HG03432 (cell line): Measurements from ENCODE around the gene TNFAIP2.
A peak's percentile ranks its signal among the peaks of the same experiment; 100 is the strongest.

Experiments used
- ATAC-seq: cut with Tn5 transposase; IDR thresholded peaks from one replicate; pipeline ENCODE4 v1.9.1; 2021; ENCODE audit warnings: mild to moderate bottlenecking, moderate library complexity; ENCODE audit not compliant: unreplicated experiment

The TNFAIP2 gene

GRCh38 chr14:103122947-103123633 lies at the start of gene TNFAIP2:
TNFAIP2 (plus strand) TSS chr14:103123461; CDS start chr14:103126458, 2,997 bp downstream.
- ATAC-seq, result no peak

GRCh38 chr14:103073876-103074728 lies 49.2 kb upstream of the TNFAIP2 start:
- ATAC-seq, result no peak

- no peak for ATAC-seq
Observed at GRCh38 chr14:103074729-103075367, 48.4 kb upstream of the TNFAIP2 start.

GRCh38 chr14:103078420-103078749 lies 44.9 kb upstream of the TNFAIP2 start:
- peak; percentile 41 for ATAC-seq

- ATAC-seq, result no peak
Observed at GRCh38 chr14:103078860-103079587, 44.2 kb upstream of the TNFAIP2 start.

- no peak for ATAC-seq
Observed at GRCh38 chr14:103081951-103082350, 41.3 kb upstream of the TNFAIP2 start.

- no peak for ATAC-seq
Observed at GRCh38 chr14:103084021-103084919, 39.0 kb upstream of the TNFAIP2 start, which contains the start of gene LBHD2. LBHD2 (plus strand) TSS chr14:103084210; CDS start chr14:103086013, 1,803 bp downstream.

- ATAC-seq, result no peak
Observed at GRCh38 chr14:103085106-103086091, 37.9 kb upstream of the TNFAIP2 start.

- ATAC-seq, result no peak
Observed at GRCh38 chr14:103086771-103087342, 36.4 kb upstream of the TNFAIP2 start.

GRCh38 chr14:103087343-103087835 lies 35.9 kb upstream of the TNFAIP2 start:
- ATAC-seq, result no peak

GRCh38 chr14:103088921-103089320 lies 34.3 kb upstream of the TNFAIP2 start:
- ATAC-seq, result no peak

- ATAC-seq, result no peak
Observed at GRCh38 chr14:103089386-103090335, 33.6 kb upstream of the TNFAIP2 start.

GRCh38 chr14:103090481-103091020 lies 32.7 kb upstream of the TNFAIP2 start:
- no peak for ATAC-seq

- ATAC-seq, result peak; percentile 61
Observed at GRCh38 chr14:103091041-103091882, 32.0 kb upstream of the TNFAIP2 start.

GRCh38 chr14:103091883-103092222 lies 31.4 kb upstream of the TNFAIP2 start:
- ATAC-seq, result no peak

GRCh38 chr14:103093856-103094405 lies 29.3 kb upstream of the TNFAIP2 start:
- no peak for ATAC-seq
